Large intestine (tissue), 12 donors: ENCODE measurements around the gene ABCB10. TPM values are rescaled to one million over a fixed set of nuclear protein-coding genes. Genes with fewer than 3 reads are reported as not detected.
A peak's percentile ranks its signal among the peaks of the same experiment; 100 is the strongest.
"Not testable (repeated sequence)": the region's sequence is repeated elsewhere in the genome, so short reads cannot be mapped to it uniquely, and the experiment has no call there.

ENCODE experiments used
- DNase-seq, 2 donors: peaks; one replicate each; pipeline versions ENCODE4 v3.0.0 to v3.0.0-alpha.2; 2013
- H3K27ac ChIP-seq: one replicate; pipeline ENCODE4 v1.5.1; 2013; ENCODE audit warnings: low read length
- H3K27me3 ChIP-seq: 2 replicates; pipeline ENCODE4 v1.6.1; 2013; ENCODE audit warnings: low read length; ENCODE audit not compliant: control insufficient read depth, insufficient read depth
- H3K36me3 ChIP-seq: 2 replicates; pipeline ENCODE4 v1.6.1; 2013; ENCODE audit warnings: low read length; ENCODE audit not compliant: control insufficient read depth, insufficient read depth
- H3K4me1 ChIP-seq: one replicate; pipeline ENCODE4 v1.6.1; 2013; ENCODE audit warnings: low read length; ENCODE audit not compliant: control insufficient read depth, insufficient read depth
- H3K4me3 ChIP-seq: one replicate; pipeline ENCODE4 v1.5.1; 2013; ENCODE audit warnings: low read length
- H3K9me3 ChIP-seq: one replicate; pipeline ENCODE4 v1.6.1; 2013; ENCODE audit warnings: mild to moderate bottlenecking, low read depth, low read length, moderate library complexity; ENCODE audit not compliant: control insufficient read depth
- WGBS: methylation state at CpG from one replicate; pipeline ENCODE4 v1.1.5; 2013; ENCODE audit warnings: low lambda C conversion rate; ENCODE audit not compliant: insufficient coverage; 5-methylcytosine and 5-hydroxymethylcytosine counted together
- long read RNA-seq, 11 donors: transcript quantifications; one replicate each; lab custom pipeline, GENCODE V29; 2026
- polyA plus RNA-seq: library from polyadenylated mRNA; unstranded; fragments of 120-200 nt; gene quantifications from one replicate; pipeline ENCODE4 v1.2.1, GENCODE V29; 2013

ABCB10 gene
- 33.3 TPM for polyA plus RNA-seq
- long read RNA-seq, donor 1, transcript ABCB10-201 (13 exons, 3,857 nt) = major isoform, 5 of 12 reads
- long read RNA-seq, donor 1, partial matches to known transcripts = 7 of 12 reads
- long read RNA-seq, donor 1, other reads (novel, unspliced or antisense) = 0 of 12 reads
- long read RNA-seq, donor 2, transcript ABCB10-201 (13 exons, 3,857 nt) = major isoform, 6 of 26 reads
- long read RNA-seq, donor 2, partial matches to known transcripts = 20 of 26 reads
- long read RNA-seq, donor 2, other reads (novel, unspliced or antisense) = 0 of 26 reads
- long read RNA-seq, donor 3 = 0 reads
- long read RNA-seq, donor 4 = 0 reads
- long read RNA-seq, donor 5, partial matches to known transcripts = 10 of 14 reads
- long read RNA-seq, donor 5, other reads (novel, unspliced or antisense) = 0 of 14 reads
- long read RNA-seq, donor 6, transcript ABCB10-201 (13 exons, 3,857 nt) = major isoform, 8 of 14 reads
- long read RNA-seq, donor 6, partial matches to known transcripts = 5 of 14 reads
- long read RNA-seq, donor 6, other reads (novel, unspliced or antisense) = 0 of 14 reads
- long read RNA-seq, donor 7, partial matches to known transcripts = 0 of 2 reads
- long read RNA-seq, donor 7, other reads (novel, unspliced or antisense) = 0 of 2 reads
- long read RNA-seq, donor 8, transcript ABCB10-201 (13 exons, 3,857 nt) = major isoform, 5 of 11 reads
- long read RNA-seq, donor 8, partial matches to known transcripts = 6 of 11 reads
- long read RNA-seq, donor 8, other reads (novel, unspliced or antisense) = 0 of 11 reads
- long read RNA-seq, donor 9, transcript ABCB10-201 (13 exons, 3,857 nt) = major isoform, 10 of 17 reads
- long read RNA-seq, donor 9, partial matches to known transcripts = 7 of 17 reads
- long read RNA-seq, donor 9, other reads (novel, unspliced or antisense) = 0 of 17 reads
- long read RNA-seq, donor 10, transcript ABCB10-201 (13 exons, 3,857 nt) = major isoform, 15 of 15 reads
- long read RNA-seq, donor 10, partial matches to known transcripts = 0 of 15 reads
- long read RNA-seq, donor 10, other reads (novel, unspliced or antisense) = 0 of 15 reads
- long read RNA-seq, donor 11, transcript ABCB10-201 (13 exons, 3,857 nt) = major isoform, 9 of 11 reads
- long read RNA-seq, donor 11, partial matches to known transcripts = 0 of 11 reads
- long read RNA-seq, donor 11, other reads (novel, unspliced or antisense) = 0 of 11 reads

DNA sequence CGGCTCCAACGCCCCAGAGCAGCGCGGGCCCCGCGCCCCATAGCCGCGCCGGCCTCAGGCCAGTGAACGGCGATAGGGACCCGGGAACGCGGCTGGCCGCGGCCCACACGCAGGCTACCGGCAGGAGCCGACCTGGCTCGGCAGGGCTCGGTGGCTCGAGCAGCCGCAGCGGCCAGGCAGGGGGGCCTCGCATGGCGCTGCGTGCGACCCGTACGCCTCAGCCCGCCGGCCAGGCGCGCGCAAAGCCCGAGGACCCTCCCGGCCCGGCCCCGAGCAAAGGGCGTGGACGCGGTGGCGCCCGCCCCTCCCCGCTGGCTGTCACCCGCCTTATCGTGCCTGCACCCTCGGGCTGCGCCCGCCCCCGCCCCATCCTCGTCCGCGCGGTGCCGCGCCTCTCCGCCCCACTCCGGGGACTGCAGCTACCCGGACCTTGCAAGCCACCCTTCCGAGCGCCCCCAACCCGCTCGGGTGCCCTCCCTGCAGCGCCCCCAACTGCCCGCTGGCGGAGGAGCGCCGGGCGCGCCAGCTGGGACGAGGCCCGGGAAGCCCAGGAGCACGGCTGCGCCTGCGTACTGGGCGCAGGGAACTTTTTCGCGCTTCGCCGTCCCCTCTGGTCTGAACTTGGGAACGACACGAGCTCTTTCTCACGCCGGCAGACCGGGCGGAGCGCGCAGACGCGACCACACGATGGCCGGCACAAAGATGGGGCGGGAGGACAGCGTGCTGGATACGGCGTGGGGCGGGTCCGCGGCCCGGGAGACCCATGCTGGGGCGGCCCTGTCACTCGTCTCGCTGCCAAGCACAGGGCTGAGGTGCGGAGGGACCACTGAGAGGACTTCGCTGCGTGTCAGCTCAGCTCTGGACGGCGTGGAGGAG lies at the start of gene ABCB10:
ABCB10 (minus strand) TSS at position 248 of the 876 bp plus-strand sequence; CDS start at position 193, 55 bp downstream.
- Histone ChIP-seq H3K36me3 (peaks cover 5% of the 10 kb centered on the region), H3K4me3 (peak within 1 kb of the TSS; percentile 76), H3K27ac (peak within 1 kb of the TSS; percentile 80), H3K27me3 (no peaks in the 10 kb centered on the region), H3K4me1 (peaks cover 5% of the 10 kb centered on the region), H3K9me3 (no peaks in the 10 kb centered on the region)
- peak; percentile 99 for DNase-seq
- WGBS = no CpG with 5 or more reads among the region's 109 CpGs

DNA sequence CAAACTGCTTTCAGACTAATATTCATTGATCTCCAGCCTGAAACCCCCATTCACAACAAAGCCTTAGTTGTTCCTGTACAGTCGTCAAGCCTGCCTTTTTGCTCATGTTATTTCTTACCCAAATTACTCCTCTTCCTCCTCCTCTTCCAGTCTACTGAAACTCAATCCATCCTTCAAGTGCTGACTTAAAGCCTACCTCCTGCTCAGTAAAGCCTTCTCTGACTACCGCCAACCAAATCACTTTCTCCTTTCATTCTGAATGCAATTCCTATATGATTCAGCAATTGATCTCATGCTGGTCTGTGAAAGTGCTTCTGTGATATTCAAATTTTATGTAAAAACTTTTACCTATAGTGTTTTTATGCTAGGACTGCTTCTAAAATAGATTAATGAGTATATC lies 48.9 kb upstream of the ABCB10 start:
- no peak overlapping the region for H3K27ac ChIP-seq
- H3K36me3 ChIP-seq = peaks cover 78% of the 10 kb centered on the region
- DNase-seq = no peak
- no peak overlapping the region for H3K4me3 ChIP-seq
- H3K9me3 ChIP-seq = no peaks in the 10 kb centered on the region
- whole genome bisulfite sequencing = 89% methylated on average over 1 of the region's 2 CpGs
- H3K27me3 ChIP-seq = no peaks in the 10 kb centered on the region
- H3K4me1 ChIP-seq = no peaks in the 10 kb centered on the region

DNA sequence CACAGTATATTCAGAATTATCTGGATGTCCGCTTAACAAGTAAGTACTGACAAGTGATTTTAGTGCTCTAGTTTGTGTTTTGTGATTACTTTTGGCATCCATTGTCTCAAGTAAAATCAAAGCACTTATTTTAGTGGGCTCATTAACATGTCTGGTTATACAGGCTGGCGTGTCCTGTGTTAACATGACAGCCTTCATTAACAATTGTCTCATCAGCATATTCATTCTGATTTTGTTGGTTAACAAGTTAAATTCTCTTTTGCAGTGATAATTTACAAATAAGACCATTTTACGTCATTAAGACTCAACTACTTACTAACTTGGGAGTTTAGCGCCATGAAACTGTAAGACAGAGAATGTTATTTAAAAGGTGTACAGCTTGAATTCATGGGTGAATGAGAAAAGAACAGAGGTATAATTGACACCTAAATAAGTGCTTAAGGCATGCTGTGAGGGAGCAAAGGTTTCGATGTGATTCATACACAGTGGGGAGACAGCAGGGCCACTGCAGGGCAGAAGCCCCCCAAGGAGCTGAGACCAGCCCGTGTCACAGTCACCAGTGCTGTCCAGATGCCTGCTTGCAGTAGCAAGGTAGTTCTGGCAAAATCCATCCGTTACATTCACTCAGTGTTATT lies 45.0 kb upstream of the ABCB10 start:
- Histone ChIP-seq H3K4me3 (no peak overlapping the region), H3K27me3 (no peaks in the 10 kb centered on the region), H3K4me1 (no peaks in the 10 kb centered on the region), H3K27ac (no peak overlapping the region), H3K36me3 (peaks cover 61% of the 10 kb centered on the region), H3K9me3 (no peaks in the 10 kb centered on the region)
- no peak for DNase-seq
- 83% methylated on average over 1 of the region's 7 CpGs for WGBS

DNA sequence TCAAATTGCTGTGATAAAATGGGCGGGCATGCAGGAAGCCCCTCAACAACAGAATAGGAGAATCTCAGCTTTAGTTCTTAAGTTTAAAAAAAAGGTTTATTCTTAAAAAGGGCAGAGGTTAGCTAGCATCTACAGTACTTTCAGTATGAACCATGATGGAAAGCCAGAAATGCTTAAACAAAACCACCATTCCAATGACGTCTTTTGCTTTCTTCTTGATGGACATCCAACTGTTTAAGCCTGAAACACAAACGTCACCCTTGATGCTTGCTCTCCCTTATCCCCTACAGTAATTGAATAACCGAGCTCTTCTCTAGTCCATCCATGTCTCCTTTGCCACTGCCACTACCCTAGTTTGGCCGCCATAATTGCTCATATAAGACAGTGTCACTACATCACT lies 41.7 kb upstream of the ABCB10 start:
- DNase-seq = no peak
- H3K27me3 ChIP-seq = no peaks in the 10 kb centered on the region
- H3K27ac ChIP-seq = no peak overlapping the region
- H3K4me1 ChIP-seq = no peaks in the 10 kb centered on the region
- H3K9me3 ChIP-seq = no peaks in the 10 kb centered on the region
- peaks cover 46% of the 10 kb centered on the region for H3K36me3 ChIP-seq
- H3K4me3 ChIP-seq = no peak overlapping the region
- WGBS = 100% methylated on average over 2 of the region's 5 CpGs

DNA sequence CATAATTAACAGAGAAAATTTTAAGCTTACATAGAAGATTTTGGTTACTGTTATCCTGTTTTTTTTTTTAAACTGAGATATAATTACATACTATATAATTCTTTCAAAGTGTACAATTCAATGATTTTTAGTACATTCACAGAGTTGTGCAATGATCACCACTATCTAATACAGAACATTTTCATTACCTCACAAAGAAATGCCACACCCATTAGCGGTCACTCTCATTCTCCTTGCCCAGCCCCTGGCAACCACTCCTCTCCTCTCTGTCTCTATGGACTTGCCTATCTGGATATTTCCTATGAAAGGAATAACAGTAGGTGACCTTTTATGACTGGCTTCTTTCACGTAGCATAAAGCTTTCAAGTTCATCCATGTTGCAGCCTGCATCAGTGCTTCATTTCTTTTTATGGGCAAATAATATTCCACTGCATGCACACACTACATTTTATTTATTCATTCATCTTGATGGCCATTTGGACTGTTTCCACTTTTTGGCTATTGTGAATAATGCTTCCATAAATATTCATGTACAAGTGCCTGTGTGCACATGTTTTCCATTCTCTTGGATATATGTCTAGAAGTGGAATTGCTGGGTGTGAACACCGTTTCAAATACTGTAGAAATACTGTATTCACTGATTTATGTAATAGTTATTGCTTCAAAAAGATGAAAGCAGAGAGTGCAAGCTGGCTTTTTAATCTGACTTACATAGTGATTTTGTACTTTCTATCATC lies 40.9 kb upstream of the ABCB10 start:
- no peak overlapping the region for H3K27ac ChIP-seq
- WGBS = 100% methylated on average over 1 of the region's 3 CpGs
- H3K4me1 ChIP-seq = no peaks in the 10 kb centered on the region
- no peaks in the 10 kb centered on the region for H3K27me3 ChIP-seq
- no peak for DNase-seq
- H3K36me3 ChIP-seq = peaks cover 43% of the 10 kb centered on the region
- no peak overlapping the region for H3K4me3 ChIP-seq
- H3K9me3 ChIP-seq = no peaks in the 10 kb centered on the region

DNA sequence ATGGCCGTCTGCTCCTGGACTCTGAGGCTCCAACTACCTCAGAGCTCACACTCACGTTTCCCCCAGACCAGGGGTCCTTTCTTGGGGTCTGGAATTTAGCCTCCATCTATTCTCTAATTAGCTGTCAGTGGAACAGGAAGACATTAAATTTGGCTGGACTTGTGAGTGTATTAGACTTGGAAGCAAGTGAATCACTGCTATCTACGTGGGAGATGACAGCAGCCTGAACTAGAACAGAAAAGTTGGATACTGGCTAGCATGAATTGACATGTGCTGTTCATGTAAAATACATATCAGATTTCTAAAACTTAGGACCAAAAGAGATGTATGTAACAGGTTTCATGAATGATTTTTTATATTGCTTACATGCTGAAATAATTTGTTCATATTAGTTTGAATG lies 39.4 kb upstream of the ABCB10 start:
- H3K27ac ChIP-seq = no peak overlapping the region
- no peaks in the 10 kb centered on the region for H3K27me3 ChIP-seq
- WGBS = 56% methylated on average over 1 of the region's 3 CpGs
- no peaks in the 10 kb centered on the region for H3K9me3 ChIP-seq
- H3K4me1 ChIP-seq = no peaks in the 10 kb centered on the region
- no peak for DNase-seq
- no peak overlapping the region for H3K4me3 ChIP-seq
- peaks cover 42% of the 10 kb centered on the region for H3K36me3 ChIP-seq

DNA sequence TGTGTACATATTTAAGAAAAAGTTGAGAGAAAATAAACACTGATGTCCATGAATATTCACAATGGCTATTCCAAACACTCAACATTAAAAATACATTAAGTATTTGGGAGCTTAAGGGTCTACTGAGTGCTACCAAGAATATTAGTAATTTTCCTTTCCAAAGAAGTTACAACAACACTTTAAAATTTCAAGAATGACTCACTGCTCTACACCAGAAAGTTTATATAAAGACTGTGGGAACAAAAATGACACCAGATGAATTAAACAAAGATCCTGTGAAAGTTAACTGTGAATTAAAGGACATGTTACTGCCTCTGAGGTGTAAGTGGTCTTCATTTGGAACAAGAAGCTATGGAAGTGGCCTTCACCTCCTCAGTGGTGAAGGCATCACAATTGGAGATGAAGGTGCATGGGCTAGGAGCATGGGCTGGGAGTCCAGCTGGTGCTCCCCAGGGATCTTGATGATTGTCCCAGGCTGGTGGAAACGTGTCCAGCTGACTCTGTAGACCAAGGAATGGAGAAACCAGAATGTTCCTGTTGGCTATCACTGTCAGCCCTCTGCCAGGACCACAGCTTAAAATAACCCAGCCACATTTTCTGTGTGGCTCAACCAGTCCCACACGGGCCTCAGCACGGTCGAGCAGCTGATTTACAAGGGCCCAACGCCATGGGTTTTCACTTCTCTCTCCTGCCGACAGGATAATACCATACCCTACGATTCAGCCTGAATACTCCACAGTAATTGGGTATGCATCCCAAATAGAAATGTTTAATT lies 38.6 kb upstream of the ABCB10 start:
- no peaks in the 10 kb centered on the region for H3K4me1 ChIP-seq
- no peak overlapping the region for H3K27ac ChIP-seq
- 100% methylated on average over 2 of the region's 7 CpGs for WGBS
- DNase-seq = no peak
- H3K27me3 ChIP-seq = no peaks in the 10 kb centered on the region
- H3K4me3 ChIP-seq = no peak overlapping the region
- H3K36me3 ChIP-seq = peaks cover 38% of the 10 kb centered on the region
- H3K9me3 ChIP-seq = no peaks in the 10 kb centered on the region

DNA sequence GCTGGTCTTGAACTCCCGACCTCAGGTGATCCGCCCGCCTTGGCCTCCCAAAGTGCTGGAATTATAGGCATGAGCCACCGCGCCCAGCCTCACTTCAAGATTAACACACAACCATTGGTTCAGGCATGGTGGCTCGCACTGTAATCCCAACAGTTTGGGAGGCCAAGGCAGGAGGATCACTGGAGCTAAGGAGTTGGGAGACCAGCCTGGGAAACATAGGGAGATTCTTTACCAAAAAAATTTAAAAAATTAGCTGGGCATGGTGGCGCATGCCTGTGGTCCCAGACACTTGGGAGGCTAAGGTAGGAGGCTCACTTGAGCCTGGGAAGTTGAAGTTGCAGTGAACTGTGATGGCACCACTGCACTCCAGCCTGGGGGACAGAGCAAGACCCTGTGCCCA lies 37.4 kb upstream of the ABCB10 start:
- H3K27me3 ChIP-seq, DNase-seq, H3K9me3 ChIP-seq, H3K4me3 ChIP-seq, H3K27ac ChIP-seq, H3K4me1 ChIP-seq: not testable (repeated sequence)
- peaks cover 29% of the 10 kb centered on the region for H3K36me3 ChIP-seq
- WGBS = no CpG with 5 or more reads among the region's 7 CpGs
